Measurements from ENCODE around the gene CCDC136. TPM values are rescaled to one million over a fixed set of nuclear protein-coding genes. Genes with fewer than 3 reads are reported as not detected.

CCDC136 gene
- total RNA-seq, 1 experiment from 2014 or later = 11.1 TPM

DNA sequence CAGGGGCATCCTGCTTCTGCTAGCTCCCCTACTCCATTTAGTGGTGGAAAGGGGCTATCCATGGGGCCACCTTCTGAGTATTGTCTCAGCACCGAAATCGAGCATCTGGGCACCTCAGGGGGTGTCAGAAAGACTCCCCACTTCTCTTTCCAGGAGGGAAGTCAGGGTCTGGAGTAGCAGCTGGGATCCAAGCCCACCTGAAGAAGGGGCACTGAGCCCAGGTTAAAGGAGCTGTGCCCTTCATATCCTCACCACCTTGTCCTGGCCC, 41.0 kb downstream of the CCDC136 start:
- no peak overlapping the region for H3K4me2 ChIP-seq (ENCODE audit: low read length)
- no peaks in the 10 kb centered on the region for H3K27me3 ChIP-seq (ENCODE audit: insufficient read depth, low read length)
- intact Hi-C loops (cut with micrococcal nuclease) = no loop called here

DNA sequence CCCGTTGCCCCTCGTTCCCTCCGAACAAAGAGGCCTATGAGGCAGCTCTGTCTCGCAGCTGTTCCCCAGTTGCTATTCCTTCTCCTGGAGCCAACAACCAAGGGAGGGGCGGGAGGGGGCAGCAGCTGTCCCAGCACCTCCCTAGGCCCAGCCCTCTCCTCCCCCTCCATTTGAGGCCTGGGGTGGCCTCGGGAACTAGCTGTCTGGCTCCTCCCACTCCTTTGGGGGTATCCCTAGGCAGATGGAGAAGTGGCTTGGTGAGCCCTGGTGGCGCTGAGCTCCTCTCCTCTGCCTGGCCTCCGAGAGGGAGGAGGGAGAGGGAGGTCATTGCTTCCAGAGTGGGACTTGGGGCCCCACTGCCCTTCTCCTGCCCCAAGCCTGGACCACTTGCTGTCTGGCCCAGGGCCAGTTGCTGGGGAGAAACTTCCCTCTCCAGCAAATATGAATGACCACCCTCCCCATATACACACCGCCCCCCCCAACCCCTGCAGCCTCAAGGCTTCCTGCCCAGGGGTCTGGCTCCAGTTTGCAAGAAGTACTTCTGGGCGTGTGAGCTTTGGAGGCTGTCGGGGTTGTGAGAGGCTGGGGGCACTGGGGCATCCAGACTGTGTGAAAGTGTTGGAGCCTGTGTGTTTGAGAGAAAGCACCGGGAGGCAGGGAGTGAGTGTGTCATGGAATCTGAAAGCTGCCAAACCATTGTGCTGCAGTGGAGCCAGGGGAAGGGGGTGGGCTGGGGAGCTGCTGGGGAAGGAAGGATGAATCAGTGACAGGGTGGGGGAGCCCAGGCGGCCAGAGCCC, 41.6 kb downstream of the CCDC136 start:
- DNase-seq (ENCODE audit: low read depth, low spot score) = no peak
- Histone ChIP-seq H3K27ac (ENCODE audit: low read depth, low read length) (no peak overlapping the region), H2AFZ (ENCODE audit: low read depth, low read length, poor library complexity, severe bottlenecking) (no peak overlapping the region), H3K4me3 (replicated peaks in 1 of 2; ENCODE audit: low read depth in 1 of 2, low read length in 2 of 2) (no peak overlapping the region), H3K9ac (ENCODE audit: low read length) (no peak overlapping the region), H3K79me2 (ENCODE audit: insufficient read depth, low read length) (peaks cover 18% of the 10 kb centered on the region; the same call in 1 of the 2 replicates), H3K27me3 (ENCODE audit: insufficient read depth, low read length) (no peaks in the 10 kb centered on the region), H3K9me2 (ENCODE audit: insufficient read depth) (no peaks in the 10 kb centered on the region), H3K4me1 (ENCODE audit: control insufficient read depth in 1 of 2, insufficient read depth in 2 of 2, low read length in 2 of 2) (peaks cover 16 to 53% of the 10 kb centered on the region in 2 experiments), H3K36me3 (ENCODE audit: control insufficient read depth in 1 of 2, insufficient read depth in 2 of 2, low read length in 2 of 2) (peaks cover 0 to 8% of the 10 kb centered on the region in 2 experiments; a peak in 1 of 4 replicates), H3K9me3 (ENCODE audit: control insufficient read depth in 1 of 2, insufficient read depth in 1 of 2, low read depth in 1 of 2, low read length in 2 of 2) (no peaks in the 10 kb centered on the region), H4K20me1 (ENCODE audit: insufficient read depth) (no peaks in the 10 kb centered on the region), H3K4me2 (ENCODE audit: low read length) (no peak overlapping the region)
- RAD21 ChIA-PET (ENCODE audit: low non-redundant PET in 1 of 2, low total read pairs in 2 of 2, uncharacterized antibody in 2 of 2, unreplicated experiment in 2 of 2) = no interaction called here
- TF ChIP-seq CEBPB (IDR thresholded peaks at IDR 0.05; ENCODE audit: low read depth) (no peak), POLR2A (IDR thresholded peaks at IDR 0.05; ENCODE audit: borderline replicate concordance, extremely low read depth, insufficient read depth, insufficient read length) (no peak), CBX3 (IDR thresholded peaks at IDR 0.05; ENCODE audit: low read depth) (no peak), EGR1 (IDR thresholded peaks at IDR 0.05; ENCODE audit: low read depth) (no peak), EZH2 (IDR thresholded peaks at IDR 0.05) (no peak), ELF1 (IDR thresholded peaks at IDR 0.05; ENCODE audit: borderline replicate concordance, low read depth) (no peak), FOSL1 (IDR thresholded peaks at IDR 0.05; ENCODE audit: low read depth) (no peak), TCF7L2 (IDR thresholded peaks at IDR 0.05; ENCODE audit: borderline replicate concordance, extremely low read depth, insufficient read depth, insufficient read length) (no peak), SRF (IDR thresholded peaks at IDR 0.05; ENCODE audit: low read depth) (no peak), YY1 (IDR thresholded peaks at IDR 0.05; ENCODE audit: extremely low read depth, insufficient replicate concordance, low read depth, low read length) (no peak), ZFX (IDR thresholded peaks at IDR 0.05) (no peak), JUND (IDR thresholded peaks at IDR 0.05) (no peak), SIN3A (IDR thresholded peaks at IDR 0.05; ENCODE audit: low read depth) (no peak)
- TF ChIP-seq, protein P1, sequence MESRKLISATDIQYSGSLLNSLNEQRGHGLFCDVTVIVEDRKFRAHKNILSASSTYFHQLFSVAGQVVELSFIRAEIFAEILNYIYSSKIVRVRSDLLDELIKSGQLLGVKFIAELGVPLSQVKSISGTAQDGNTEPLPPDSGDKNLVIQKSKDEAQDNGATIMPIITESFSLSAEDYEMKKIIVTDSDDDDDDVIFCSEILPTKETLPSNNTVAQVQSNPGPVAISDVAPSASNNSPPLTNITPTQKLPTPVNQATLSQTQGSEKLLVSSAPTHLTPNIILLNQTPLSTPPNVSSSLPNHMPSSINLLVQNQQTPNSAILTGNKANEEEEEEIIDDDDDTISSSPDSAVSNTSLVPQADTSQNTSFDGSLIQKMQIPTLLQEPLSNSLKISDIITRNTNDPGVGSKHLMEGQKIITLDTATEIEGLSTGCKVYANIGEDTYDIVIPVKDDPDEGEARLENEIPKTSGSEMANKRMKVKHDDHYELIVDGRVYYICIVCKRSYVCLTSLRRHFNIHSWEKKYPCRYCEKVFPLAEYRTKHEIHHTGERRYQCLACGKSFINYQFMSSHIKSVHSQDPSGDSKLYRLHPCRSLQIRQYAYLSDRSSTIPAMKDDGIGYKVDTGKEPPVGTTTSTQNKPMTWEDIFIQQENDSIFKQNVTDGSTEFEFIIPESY (IDR thresholded peaks at IDR 0.05; ENCODE audit: extremely low read depth, insufficient replicate concordance, low read length) = no peak
- TF ChIP-seq, protein P2, sequence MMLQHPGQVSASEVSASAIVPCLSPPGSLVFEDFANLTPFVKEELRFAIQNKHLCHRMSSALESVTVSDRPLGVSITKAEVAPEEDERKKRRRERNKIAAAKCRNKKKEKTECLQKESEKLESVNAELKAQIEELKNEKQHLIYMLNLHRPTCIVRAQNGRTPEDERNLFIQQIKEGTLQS (IDR thresholded peaks at IDR 0.05) = no peak
- POLR2A ChIA-PET = no interaction called here
- no TSS peak for BruUV-seq (replicated peaks)
- intact Hi-C loops (cut with micrococcal nuclease) = no loop called here
- no peak for ATAC-seq
- CTCF ChIA-PET = interaction anchor here (1.2 kb wide), 1 partner anchor 9 kb away, joined by 11 read pairs; no protein-coding TSS in a partner anchor

More for the DNA sequence above, 41.0 kb downstream of the CCDC136 start:
- H3K4me1 ChIP-seq (ENCODE audit: control insufficient read depth in 1 of 2, insufficient read depth in 2 of 2, low read length in 2 of 2) = peaks cover 22 to 58% of the 10 kb centered on the region in 2 experiments
- no peak overlapping the region for H3K27ac ChIP-seq (ENCODE audit: low read depth, low read length)
- no peak overlapping the region for H3K9ac ChIP-seq (ENCODE audit: low read length)
- no peaks in the 10 kb centered on the region for H3K9me2 ChIP-seq (ENCODE audit: insufficient read depth)
- peaks cover 18% of the 10 kb centered on the region; the same call in 1 of the 2 replicates for H3K79me2 ChIP-seq (ENCODE audit: insufficient read depth, low read length)
- no peak overlapping the region for H3K4me3 ChIP-seq (replicated peaks in 1 of 2; ENCODE audit: low read depth in 1 of 2, low read length in 2 of 2)
- BruUV-seq (replicated peaks) = no TSS peak
- CTCF ChIA-PET = interaction anchor here (1.2 kb wide), 1 partner anchor 9 kb away, joined by 11 read pairs; no protein-coding TSS in a partner anchor
- H3K9me3 ChIP-seq (ENCODE audit: control insufficient read depth in 1 of 2, insufficient read depth in 1 of 2, low read depth in 1 of 2, low read length in 2 of 2) = no peaks in the 10 kb centered on the region
- no peak for DNase-seq (ENCODE audit: low read depth, low spot score)
- ATAC-seq = no peak
- TF ChIP-seq, protein P3, sequence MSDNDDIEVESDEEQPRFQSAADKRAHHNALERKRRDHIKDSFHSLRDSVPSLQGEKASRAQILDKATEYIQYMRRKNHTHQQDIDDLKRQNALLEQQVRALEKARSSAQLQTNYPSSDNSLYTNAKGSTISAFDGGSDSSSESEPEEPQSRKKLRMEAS (IDR thresholded peaks at IDR 0.05) = no peak
- no peaks in the 10 kb centered on the region for H4K20me1 ChIP-seq (ENCODE audit: insufficient read depth)
- RAD21 ChIA-PET (ENCODE audit: low non-redundant PET in 1 of 2, low total read pairs in 2 of 2, uncharacterized antibody in 2 of 2, unreplicated experiment in 2 of 2) = no interaction called here
- POLR2A ChIA-PET = no interaction called here
- peaks cover 0 to 5% of the 10 kb centered on the region in 2 experiments; a peak in 1 of 4 replicates for H3K36me3 ChIP-seq (ENCODE audit: control insufficient read depth in 1 of 2, insufficient read depth in 2 of 2, low read length in 2 of 2)
- no peak overlapping the region for H2AFZ ChIP-seq (ENCODE audit: low read depth, low read length, poor library complexity, severe bottlenecking)
